ENCODE data around the gene TNNT2. TPM values are rescaled to one million over a fixed set of nuclear protein-coding genes. Genes with fewer than 3 reads are reported as not detected.

Gene TNNT2
- total and polyA plus RNA-seq, 2 donors (not counting 1 experiment from before 2014, with no cell fraction given), result not detected

GRCh38 chr1:201344206-201345080 lies 33.0 kb downstream of the TNNT2 start:
- Histone ChIP-seq H3K27ac (ENCODE audit: low read length in 2 of 2) (no peak overlapping the region), H3K4me3 (ENCODE audit: control extremely low read depth in 1 of 5, extremely low read depth in 1 of 5, insufficient read depth in 1 of 5, low read depth in 2 of 5, low read length in 4 of 5) (no peak overlapping the region), H4K20me1 (ENCODE audit: control insufficient read depth, insufficient read depth, low read length, poor library complexity, severe bottlenecking) (no peaks in the 10 kb centered on the region), H2AFZ (ENCODE audit: insufficient read depth, low read depth, low read length, poor library complexity, severe bottlenecking) (no peak overlapping the region), H3K4me2 (replicated peaks; ENCODE audit: low read depth, low read length, poor library complexity, severe bottlenecking) (no peak overlapping the region), H3K9me3 (ENCODE audit: control extremely low read depth in 1 of 3, control insufficient read depth in 2 of 3, insufficient read depth in 1 of 3, low read length in 2 of 3) (peaks cover 0 to 3% (median 0%) of the 10 kb centered on the region in 3 donors), H3K4me1 (ENCODE audit: control insufficient read depth in 2 of 2, insufficient read depth in 2 of 2, low read length in 2 of 2) (no peaks in the 10 kb centered on the region), H3K27me3 (replicated peaks in 1 of 4; ENCODE audit: control extremely low read depth in 1 of 4, control insufficient read depth in 3 of 4, insufficient read depth in 4 of 4, low read length in 3 of 4) (peaks cover 0 to 10% (median 2%) of the 10 kb centered on the region in 4 experiments), H3K79me2 (ENCODE audit: control insufficient read depth, insufficient read depth, low read length) (no peaks in the 10 kb centered on the region), H3K36me3 (replicated peaks in 1 of 2; ENCODE audit: control extremely low read depth in 1 of 2, control insufficient read depth in 1 of 2, extremely low read depth in 1 of 2, insufficient read depth in 2 of 2, low read length in 1 of 2) (no peaks in the 10 kb centered on the region), H3K9ac (ENCODE audit: low read length) (no peak overlapping the region)
- no peak overlapping the region for H3K27ac Mint-ChIP-seq
- CTCF ChIA-PET, result no interaction called here
- TF ChIP-seq CTCF (IDR thresholded peaks at IDR 0.05) (no peak), EZH2 (IDR thresholded peaks at IDR 0.05; ENCODE audit: borderline replicate concordance, insufficient read depth, low read depth, low read length, poor library complexity, severe bottlenecking) (no peak)
- H3K27me3 Mint-ChIP-seq, result peaks cover 35% of the 10 kb centered on the region
- no peak for DNase-seq
- H3K4me3 Mint-ChIP-seq, result no peak overlapping the region
- intact Hi-C loops (cut with micrococcal nuclease), result no loop called here
- POLR2A ChIA-PET, result no interaction called here
- H3K9me3 Mint-ChIP-seq (ENCODE audit: insufficient read depth), result no peaks in the 10 kb centered on the region
- 90% methylated on average over 6 of the region's 7 CpGs for WGBS (ENCODE audit: insufficient coverage)
- no peaks in the 10 kb centered on the region for H3K4me1 Mint-ChIP-seq
- ATAC-seq (ENCODE audit: low read depth), result no peak

- no peak overlapping the region for H3K4me3 ChIP-seq (ENCODE audit: control extremely low read depth in 1 of 5, extremely low read depth in 1 of 5, insufficient read depth in 1 of 5, low read depth in 2 of 5, low read length in 4 of 5)
- no peak overlapping the region for H3K4me3 Mint-ChIP-seq
- no peaks in the 10 kb centered on the region for H3K4me1 Mint-ChIP-seq
- no peak overlapping the region for H3K9ac ChIP-seq (ENCODE audit: low read length)
- ChIA-PET CTCF (no interaction called here), POLR2A (no interaction called here)
- no CpG with 5 or more reads among the region's 1 CpG for WGBS (ENCODE audit: insufficient coverage)
- no peaks in the 10 kb centered on the region for H3K79me2 ChIP-seq (ENCODE audit: control insufficient read depth, insufficient read depth, low read length)
- H2AFZ ChIP-seq (ENCODE audit: insufficient read depth, low read depth, low read length, poor library complexity, severe bottlenecking), result no peak overlapping the region
- H3K4me2 ChIP-seq (replicated peaks; ENCODE audit: low read depth, low read length, poor library complexity, severe bottlenecking), result no peak overlapping the region
- H3K4me1 ChIP-seq (ENCODE audit: control insufficient read depth in 2 of 2, insufficient read depth in 2 of 2, low read length in 2 of 2), result no peaks in the 10 kb centered on the region
- TF ChIP-seq CTCF (IDR thresholded peaks at IDR 0.05) (no peak), EZH2 (IDR thresholded peaks at IDR 0.05; ENCODE audit: borderline replicate concordance, insufficient read depth, low read depth, low read length, poor library complexity, severe bottlenecking) (no peak)
- intact Hi-C loops (cut with micrococcal nuclease), result no loop called here
- H3K9me3 ChIP-seq (ENCODE audit: control extremely low read depth in 1 of 3, control insufficient read depth in 2 of 3, insufficient read depth in 1 of 3, low read length in 2 of 3), result peaks cover 0 to 3% (median 0%) of the 10 kb centered on the region in 3 donors
- peaks cover 0 to 5% (median 0%) of the 10 kb centered on the region in 4 experiments for H3K27me3 ChIP-seq (replicated peaks in 1 of 4; ENCODE audit: control extremely low read depth in 1 of 4, control insufficient read depth in 3 of 4, insufficient read depth in 4 of 4, low read length in 3 of 4)
- H3K27ac Mint-ChIP-seq, result no peak overlapping the region
- H3K9me3 Mint-ChIP-seq (ENCODE audit: insufficient read depth), result no peaks in the 10 kb centered on the region
- no peak overlapping the region for H3K27ac ChIP-seq (ENCODE audit: low read length in 2 of 2)
- ATAC-seq (ENCODE audit: low read depth), result no peak
- H3K36me3 ChIP-seq (replicated peaks in 1 of 2; ENCODE audit: control extremely low read depth in 1 of 2, control insufficient read depth in 1 of 2, extremely low read depth in 1 of 2, insufficient read depth in 2 of 2, low read length in 1 of 2), result no peaks in the 10 kb centered on the region
- H3K27me3 Mint-ChIP-seq, result peaks cover 21% of the 10 kb centered on the region
- no peaks in the 10 kb centered on the region for H4K20me1 ChIP-seq (ENCODE audit: control insufficient read depth, insufficient read depth, low read length, poor library complexity, severe bottlenecking)
- DNase-seq, result no peak
These were observed 36.1 kb downstream of the TNNT2 start for GRCh38 chr1:201341377-201341776.

All from B cell (primary cell).